GM18858 (cell line): ENCODE measurements around the gene SF3A2.

ENCODE experiments used
- ATAC-seq: cut with Tn5 transposase; IDR thresholded peaks from one replicate; pipeline ENCODE4 v1.9.1; 2021; ENCODE audit not compliant: unreplicated experiment

The SF3A2 gene

DNA sequence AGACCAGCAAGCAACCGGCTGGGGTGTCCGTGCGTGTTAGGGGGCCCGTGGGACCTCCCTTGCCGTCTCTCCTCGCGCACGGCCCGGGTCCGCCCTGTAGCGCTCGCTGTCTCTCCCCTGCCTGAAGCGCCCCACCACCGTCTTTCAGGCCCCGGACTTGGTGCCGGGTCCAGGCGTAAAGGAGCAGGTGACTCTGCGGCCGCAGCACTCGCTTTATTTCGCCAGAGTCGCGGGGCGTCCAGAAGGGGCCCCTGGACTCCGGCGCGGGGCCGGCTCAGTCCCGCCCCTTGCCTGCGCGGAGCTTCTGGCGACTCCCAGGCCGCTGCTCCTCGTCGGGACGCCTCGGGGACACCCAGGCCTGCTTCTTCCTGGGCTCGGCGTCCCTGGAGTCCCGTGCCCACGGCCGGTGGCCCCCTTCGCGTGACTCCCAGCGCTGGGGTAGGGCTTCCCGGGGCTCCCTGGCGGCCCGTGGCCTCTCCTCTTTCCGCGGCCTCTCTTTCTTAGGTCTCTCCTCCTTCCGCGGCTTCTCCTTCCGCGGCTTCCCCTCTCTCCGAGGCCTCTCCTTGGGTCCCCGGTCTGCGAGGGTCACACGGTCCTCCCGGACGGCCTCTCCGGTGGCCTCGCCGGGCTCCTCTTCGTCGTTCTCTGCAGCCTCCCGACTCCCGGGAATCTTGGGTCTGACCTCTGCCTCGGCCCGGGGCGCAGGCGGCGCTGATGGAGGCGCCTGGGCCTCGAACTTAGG is 15.6 kb downstream of the SF3A2 start:
- ATAC-seq = no peak

GRCh38 chr19:2252797-2253105 is 16.1 kb downstream of the SF3A2 start:
- no peak for ATAC-seq

- no peak for ATAC-seq
These were observed 16.8 kb downstream of the SF3A2 start for GRCh38 chr19:2253106-2254063.

DNA sequence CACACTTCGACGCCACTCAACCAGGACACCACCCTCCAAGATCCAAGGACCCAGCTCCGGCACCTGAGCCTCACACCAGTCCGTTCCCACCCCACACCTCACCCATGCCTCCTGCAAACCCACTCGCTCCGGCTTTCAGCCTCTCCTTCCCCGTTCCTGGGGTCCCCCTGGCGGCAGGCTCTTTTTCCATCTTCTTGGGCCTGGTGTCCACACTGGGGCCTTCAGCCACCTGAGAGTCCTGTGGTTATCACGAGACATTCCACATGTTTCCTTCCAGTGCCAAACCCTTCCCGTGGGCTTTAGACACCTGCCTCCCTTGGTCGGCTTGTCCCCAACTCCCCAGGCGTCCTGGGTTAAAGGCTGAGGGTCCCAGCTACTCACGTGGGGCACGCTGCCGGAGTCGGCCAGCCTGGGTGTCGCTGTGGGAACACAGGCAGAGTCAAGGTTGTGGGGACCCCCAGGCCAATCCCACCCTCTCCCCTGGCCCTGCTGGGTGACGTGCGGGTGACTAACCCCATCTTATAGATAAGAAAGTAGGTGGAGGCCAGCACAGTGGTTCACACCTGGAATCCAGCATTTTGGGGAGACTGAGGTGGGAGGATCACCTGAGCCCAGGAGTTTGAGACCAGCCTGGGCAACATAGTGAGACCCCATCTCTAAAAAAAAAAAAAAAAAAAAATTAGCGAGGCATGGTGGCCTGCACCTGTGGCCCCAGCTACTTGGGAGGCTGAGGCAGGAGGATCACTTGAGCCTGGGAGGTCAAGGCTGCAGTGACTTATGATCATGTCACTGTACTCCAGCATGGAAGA is 17.6 kb downstream of the SF3A2 start:
- ATAC-seq = no peak

GRCh38 chr19:2255112-2255845 is 18.7 kb downstream of the SF3A2 start:
- ATAC-seq = no peak

DNA sequence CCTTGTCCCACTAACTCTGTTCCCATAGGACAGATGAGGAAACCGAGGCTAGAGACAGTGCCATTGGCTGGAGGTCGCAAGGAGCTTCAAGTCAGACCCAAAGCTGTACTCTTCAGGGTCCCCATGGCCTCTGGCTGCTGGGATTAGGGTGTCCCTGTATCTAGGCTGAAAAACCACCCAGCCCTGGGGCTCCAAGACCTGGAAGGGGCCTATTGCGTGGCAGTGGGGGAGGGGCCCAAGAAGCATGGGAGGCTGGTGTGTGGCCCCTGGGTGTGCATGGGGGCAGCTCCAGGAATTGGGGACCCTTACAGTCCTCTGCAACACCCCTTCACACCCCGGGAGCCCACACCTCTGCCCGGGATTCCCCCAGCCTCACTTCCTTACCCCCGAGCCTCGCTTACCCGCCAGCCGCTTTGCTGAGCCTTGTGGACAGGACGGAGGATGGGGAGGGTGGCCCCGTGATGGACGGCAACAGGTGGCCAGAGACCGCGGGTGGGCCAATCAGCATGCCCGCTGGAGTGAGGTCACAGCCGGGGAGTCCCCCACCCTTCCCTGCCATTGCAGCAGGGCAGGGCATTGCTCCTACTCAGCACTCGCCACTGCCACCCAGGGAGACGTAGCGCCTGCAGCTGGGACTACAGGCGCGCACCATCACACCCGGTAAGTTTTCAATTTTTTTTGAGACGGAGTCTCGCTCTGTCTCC is 19.5 kb downstream of the SF3A2 start, which contains the start of gene JSRP1:
Gene JSRP1 (minus strand): TSS at position 436 of the 704 bp plus-strand sequence. CDS start 1,103 bp downstream, outside the sequence.
- no peak for ATAC-seq

- no peak for ATAC-seq
These were observed 22.7 kb downstream of the SF3A2 start for GRCh38 chr19:2259336-2259735.

DNA sequence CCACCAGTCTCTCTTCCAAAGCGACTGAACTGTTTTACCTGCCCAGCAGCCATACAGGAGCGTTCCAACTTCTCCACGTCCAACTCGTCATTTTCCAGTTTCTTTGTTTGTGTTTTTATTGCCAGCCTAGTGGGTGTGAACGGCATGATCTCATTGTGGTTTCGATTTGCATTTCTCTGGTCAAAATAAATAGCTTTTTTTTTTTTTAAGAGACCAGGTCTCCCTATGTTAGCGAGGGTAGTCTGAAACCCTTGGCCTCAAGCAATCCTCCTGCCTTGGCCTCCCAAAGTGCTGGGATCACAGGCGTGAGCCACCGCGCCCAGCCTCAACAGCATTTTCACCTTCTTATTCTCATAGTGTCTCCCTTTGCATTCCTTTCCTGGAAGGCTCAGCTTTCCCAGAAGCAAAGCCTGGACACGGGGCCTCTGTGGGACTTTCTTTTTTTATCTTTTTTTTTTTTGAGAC is 23.7 kb downstream of the SF3A2 start:
- no peak for ATAC-seq

GRCh38 chr19:2261438-2262172 is 25.0 kb downstream of the SF3A2 start:
- ATAC-seq = no peak

- ATAC-seq = no peak
These were observed 29.8 kb downstream of the SF3A2 start for GRCh38 chr19:2266183-2266993.

- no peak for ATAC-seq
These were observed 31.8 kb downstream of the SF3A2 start for GRCh38 chr19:2268480-2268830.

DNA sequence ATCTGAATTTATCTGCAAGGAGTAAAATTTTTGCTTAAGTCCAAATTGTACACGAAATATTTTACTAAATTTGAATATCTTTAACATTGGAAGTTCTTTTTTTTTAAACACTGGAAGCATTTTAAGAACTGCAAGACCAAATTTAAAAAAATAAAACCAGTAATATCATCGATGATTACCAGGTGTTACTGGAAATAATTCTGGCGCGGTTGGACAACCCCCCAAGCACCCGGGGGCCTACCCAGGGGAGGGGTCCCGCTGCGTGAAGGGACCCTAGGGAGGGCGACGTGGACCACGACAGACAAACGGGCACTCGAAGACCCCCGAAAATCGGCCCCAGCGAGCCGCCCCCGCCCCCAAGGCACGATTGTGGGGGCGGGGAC is 32.2 kb downstream of the SF3A2 start:
- no peak for ATAC-seq

- ATAC-seq = no peak
These were observed 32.9 kb downstream of the SF3A2 start for GRCh38 chr19:2269244-2270156.

DNA sequence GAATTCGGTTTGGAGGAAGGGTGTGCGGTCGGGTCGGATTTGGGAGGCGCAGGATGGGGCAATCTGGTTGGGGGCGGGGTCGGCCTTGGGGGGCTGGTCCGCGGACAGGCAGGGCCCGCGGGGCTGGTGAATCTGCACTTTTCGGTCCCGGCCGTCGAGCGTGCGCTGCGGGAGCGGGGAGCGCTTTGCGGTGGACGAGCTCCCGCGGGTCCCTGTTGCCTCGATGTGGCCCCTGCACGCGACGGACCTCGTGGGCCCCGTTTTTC is 33.5 kb downstream of the SF3A2 start:
- no peak for ATAC-seq

GRCh38 chr19:2270423-2271233 is 34.0 kb downstream of the SF3A2 start:
- ATAC-seq = no peak

- no peak for ATAC-seq
These were observed 34.8 kb downstream of the SF3A2 start for GRCh38 chr19:2271234-2272103.
